CD4-positive, alpha-beta T cell treated with Interleukin-15 for 1 hour (primary cell): Measurements from ENCODE around the gene RASGRP3.

Source experiments
- DNase-seq: peaks from one replicate; pipeline ENCODE4 v3.0.0-alpha.2; 2020

The RASGRP3 gene

GRCh38 chr2:33492399-33493134, 16.1 kb downstream of the RASGRP3 start:
- DNase-seq = no peak

DNA sequence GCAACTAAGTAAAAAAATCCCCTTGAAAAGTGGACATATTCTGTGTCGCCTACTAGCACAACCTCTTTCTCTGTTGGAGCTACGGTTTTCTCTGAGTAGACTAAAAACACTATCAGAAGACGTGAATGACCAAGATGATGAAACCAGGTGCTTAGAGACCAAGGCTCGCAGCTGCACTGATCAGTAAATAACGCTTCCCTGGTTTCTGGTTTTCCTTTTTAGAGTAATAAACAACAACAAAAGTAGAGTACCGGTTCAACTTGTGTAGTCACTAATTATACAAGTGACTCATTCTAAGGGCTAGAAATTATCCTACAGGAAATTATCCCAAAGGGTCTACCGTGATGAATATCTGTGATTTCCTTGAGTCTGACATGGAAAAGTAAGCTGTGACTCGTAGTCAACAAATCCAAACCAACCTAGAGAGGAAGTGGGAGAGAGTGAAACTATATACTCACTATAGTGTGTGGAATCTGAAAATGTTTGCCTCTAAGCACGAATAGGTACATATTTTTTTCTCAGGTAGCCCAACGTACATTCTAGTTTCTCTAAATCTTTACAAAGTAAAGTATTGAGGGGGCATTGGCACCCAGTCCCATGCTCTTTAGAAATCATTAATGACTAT, 17.8 kb downstream of the RASGRP3 start:
- DNase-seq = no peak

DNA sequence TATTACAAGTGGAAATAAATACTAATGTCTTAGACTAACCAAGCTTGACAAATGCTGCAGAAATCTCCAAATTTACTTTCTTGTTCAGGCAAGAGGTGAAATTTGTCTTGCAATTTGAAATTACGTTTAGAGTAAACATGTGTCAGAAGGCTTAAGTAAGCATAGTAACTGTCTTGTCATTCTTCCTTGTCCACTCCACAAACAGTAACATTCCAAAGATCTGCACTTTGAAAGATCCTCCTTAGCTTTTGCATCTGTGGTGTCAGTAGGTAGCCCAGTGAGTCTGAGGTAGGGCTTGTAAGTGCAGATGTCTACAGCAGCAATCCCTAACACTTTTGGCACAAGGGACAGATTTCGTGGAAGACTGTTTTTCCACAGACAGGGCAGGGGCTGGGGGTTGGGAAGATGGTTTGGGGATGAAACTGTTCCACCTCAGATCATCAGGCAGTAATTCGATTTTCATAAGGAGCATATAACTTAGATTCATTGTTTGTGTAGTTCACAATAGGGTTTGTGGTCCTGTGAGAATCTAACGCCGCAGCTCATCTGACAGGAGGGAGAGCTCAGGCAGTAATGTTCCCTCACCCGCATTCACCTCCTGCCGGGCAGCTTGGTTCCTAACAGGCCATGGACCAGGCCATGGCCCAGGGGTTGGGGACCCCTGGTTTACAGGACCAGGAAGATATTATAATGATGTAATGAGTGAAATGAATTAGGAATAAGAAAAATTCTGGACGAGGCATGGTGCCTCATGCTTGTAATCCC, 18.6 kb downstream of the RASGRP3 start:
- DNase-seq = no peak

DNA sequence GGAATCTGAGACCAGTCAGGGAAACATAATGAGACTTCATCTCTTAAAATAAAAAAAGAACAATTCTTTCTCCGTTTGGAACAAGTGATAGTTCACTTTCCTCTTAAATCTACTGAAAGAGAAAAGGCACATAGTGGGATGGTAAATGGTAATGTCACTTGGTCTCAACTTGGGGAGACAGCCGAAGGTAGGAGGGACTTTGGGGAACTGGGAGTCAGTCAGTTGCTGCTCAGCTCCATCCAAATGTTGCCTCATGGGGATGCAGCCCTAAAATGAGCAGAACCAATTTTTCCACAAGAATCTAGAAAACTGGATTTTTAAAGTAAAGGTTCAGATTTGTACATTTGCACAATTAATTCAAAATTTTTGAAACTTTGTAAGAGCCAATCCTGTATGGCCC, 19.2 kb downstream of the RASGRP3 start:
- DNase-seq = no peak

DNA sequence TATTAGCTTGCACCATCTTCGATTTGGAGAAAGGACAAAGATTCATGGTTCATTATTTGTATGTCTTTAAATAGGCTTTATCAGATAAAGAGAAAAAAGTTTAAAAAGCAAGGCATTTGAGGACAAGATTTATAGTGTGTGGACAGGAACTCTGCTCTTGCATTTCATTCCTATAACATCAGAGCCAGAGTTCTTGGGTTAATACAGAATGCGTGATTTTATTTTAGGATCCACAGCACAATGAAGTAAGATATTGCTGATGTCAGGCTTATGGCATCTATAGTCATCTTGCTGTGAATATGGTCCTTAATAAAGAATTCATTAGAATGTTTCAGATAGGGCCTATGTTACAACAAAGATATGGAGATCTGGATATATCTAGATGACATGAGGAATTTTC, 19.7 kb downstream of the RASGRP3 start:
- no peak for DNase-seq

GRCh38 chr2:33496726-33497125, 20.3 kb downstream of the RASGRP3 start:
- no peak for DNase-seq

- no peak for DNase-seq
Measured at GRCh38 chr2:33497221-33497650, 20.8 kb downstream of the RASGRP3 start.

DNA sequence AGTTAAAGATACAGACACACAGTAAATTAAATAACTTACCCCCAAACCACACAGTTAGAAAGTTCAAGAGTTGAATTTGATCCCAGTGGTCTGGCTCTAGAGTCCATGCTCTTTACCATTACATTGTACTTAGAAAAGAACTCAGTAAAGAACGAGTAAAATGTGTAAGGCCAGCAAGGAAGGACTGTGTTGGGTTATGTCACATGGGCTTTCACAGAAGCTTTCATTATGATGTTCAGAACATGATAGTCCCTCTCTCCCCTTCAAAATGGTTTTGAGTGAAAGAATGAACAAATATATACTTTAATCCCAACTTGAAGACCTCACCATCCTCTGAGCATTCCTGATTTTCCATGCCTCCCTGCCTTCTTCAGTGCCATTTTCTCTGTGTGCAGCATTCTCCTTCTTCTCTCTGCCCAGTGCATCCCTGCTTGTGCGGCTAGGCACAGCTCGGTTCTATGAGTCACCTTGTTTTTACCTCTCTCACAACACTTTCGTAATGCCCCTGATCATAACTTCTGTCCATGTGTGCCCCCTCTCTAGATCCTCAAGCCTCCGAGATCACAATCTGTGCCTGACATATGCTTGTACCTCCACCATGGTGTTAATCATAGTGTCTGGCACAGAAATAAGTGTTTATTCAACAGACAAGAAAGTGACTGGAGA, 22.0 kb downstream of the RASGRP3 start:
- DNase-seq = no peak

GRCh38 chr2:33500177-33500576, 23.7 kb downstream of the RASGRP3 start:
- DNase-seq = no peak

- no peak for DNase-seq
Measured at GRCh38 chr2:33502025-33502424, 25.6 kb downstream of the RASGRP3 start.

GRCh38 chr2:33503002-33503401, 26.6 kb downstream of the RASGRP3 start:
- DNase-seq = no peak

GRCh38 chr2:33505966-33506365, 29.5 kb downstream of the RASGRP3 start:
- DNase-seq = no peak

- DNase-seq = no peak
Measured at GRCh38 chr2:33509908-33510585, 33.6 kb downstream of the RASGRP3 start.

DNA sequence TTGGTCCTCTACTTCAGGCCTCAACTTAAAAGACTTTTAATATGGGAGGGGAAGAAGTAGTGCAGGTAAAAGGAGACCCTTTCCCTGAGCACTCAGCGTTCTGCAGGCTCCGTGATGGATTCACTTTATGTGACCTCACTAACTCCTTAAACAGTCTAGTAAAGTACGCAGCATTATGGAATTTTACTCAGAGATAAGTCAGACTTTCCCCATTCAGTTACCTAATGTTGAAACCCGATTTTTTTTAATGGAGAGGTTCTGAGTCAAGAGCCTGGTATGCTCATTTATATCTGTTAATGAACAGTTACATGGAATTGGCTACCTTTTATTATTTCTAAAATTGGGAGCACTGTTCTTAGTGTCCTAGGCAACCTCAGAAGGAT, 34.1 kb downstream of the RASGRP3 start:
- no peak for DNase-seq

GRCh38 chr2:33511141-33511540, 34.7 kb downstream of the RASGRP3 start:
- DNase-seq = no peak

DNA sequence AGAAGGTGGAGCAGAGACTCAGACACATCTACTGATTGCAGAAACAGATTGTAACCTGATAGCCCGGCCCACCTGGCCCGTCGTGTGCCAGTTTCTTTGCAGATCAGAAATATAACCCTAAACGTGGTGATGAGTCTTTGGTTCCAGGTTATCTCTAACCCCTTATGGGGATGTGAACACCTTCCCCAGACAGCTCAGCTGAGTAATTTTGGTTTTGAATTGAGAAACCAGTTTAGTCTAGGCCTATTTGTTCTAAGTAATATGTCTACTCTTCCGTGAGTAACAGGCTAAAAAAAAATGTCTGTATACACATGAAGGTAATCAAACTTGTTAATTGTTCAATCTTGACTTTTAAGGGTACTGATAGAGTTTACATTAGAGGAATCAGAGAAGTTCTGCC, 35.7 kb downstream of the RASGRP3 start:
- no peak for DNase-seq

DNA sequence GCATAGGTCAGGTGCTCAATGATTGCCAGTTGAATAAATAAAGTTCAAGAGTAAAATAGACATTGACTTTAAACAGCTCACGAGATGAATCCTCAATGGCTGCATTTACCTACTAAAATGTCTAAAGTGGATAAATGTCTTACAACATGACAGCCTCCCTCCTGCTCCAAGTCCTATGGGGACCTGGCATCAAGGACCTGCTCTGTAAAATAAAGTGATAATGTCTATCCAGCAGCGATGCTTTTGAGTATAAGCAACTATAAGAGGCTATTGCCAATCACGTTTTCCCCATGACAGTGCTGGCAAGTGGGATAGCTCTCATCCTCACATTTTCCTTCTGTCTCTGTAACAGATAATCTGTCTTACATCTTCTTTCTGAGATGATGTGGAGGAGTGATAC, 37.0 kb downstream of the RASGRP3 start:
- DNase-seq = no peak

GRCh38 chr2:33516456-33516995, 40.1 kb downstream of the RASGRP3 start:
- no peak for DNase-seq

DNA sequence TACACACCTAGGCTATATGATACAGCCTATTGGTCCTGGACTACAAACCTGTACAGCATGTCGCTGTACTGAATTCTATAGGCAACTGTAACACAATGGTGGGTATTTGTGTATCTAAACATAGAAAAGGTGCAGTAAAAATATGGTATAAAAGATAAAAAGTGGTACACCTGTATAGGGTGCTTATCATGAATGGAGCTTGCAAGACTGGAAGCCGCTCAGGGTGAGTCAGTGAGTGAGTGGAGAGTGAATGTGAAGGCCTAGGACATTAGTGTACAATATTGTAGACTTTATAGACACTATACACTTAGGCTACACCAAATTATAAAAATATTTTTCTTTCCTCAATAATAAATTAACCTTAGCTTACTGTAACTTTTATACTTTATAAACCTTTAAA, 41.8 kb downstream of the RASGRP3 start:
- no peak for DNase-seq

GRCh38 chr2:33518929-33519328, 42.5 kb downstream of the RASGRP3 start:
- no peak for DNase-seq

DNA sequence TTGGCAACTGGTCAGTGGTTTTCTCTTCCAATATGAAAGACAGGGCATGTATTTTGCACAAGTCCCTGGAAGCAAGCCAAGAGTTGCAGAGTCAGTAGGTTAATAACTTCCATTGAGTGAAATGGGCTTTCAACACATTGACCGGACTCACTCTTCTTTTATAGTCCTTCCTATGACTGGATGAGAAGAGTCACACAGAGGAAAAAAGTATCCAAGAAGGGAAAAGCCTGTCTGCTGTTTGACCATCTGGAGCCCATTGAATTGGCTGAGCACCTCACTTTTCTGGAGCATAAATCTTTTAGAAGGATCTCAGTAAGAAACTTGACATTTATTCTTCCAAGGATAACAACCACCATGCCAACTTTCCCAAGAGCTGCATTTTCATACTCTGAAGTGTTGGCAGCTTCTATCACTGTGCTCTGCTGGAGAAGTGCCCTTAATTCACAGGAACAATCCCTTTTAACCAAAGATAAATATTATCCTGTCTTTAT, 45.4 kb downstream of the RASGRP3 start:
- DNase-seq = no peak

DNA sequence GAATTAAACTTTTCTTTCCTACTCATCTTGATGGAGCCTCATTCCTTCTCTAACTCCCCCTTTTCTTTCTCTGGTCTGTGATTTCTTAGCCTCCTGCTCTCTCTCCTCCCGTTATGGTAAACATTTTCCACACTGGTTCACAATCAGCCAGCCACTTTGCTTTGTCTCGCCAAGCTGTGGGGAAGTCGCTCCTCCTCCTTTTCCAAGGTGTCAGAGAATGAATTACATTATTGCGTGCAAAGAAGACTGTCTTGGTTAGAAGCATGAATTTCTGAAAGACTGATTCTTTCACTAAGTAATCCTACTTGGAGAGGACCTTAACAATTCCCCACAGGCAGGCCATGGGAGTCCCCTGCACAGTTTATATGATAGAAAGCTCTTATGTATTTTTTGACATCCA, 46.1 kb downstream of the RASGRP3 start:
- no peak for DNase-seq
